ENCODE results near the gene RASSF8. TPM values are rescaled to one million over a fixed set of nuclear protein-coding genes. Genes with fewer than 3 reads are reported as not detected.

Gene RASSF8
- total RNA-seq, 1 donor from 2014 or later, result 39.5 TPM

DNA sequence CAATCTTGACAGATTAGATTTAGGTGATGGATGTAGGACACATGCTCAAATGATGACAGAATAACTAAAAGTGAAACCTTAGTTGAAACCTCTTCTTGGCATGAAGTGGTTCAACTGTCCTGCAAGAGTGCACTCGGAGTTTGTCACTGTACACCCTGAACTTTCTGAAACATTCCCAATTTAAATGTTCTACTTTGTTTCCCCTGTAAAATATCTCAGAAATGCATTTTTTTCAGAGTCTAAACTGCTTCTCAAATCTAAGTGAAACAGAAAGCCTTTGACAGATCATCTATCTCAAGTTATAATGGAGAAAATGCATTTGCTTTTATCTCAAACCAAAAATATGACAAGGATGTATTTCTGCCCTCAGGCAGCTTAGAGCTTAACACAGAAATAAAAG, 100.3 kb downstream of the RASSF8 start:
- Histone ChIP-seq H3K9ac (ENCODE audit: low read length) (no peak overlapping the region), H3K4me2 (ENCODE audit: low read length) (no peak overlapping the region), H3K27ac (ENCODE audit: low read depth, low read length) (no peak overlapping the region), H3K27me3 (ENCODE audit: insufficient read depth, low read length) (no peaks in the 10 kb centered on the region), H3K4me3 (ENCODE audit: insufficient read depth, low read depth, low read length) (no peak overlapping the region), H3K4me1 (ENCODE audit: insufficient read depth, low read length) (peaks cover 9% of the 10 kb centered on the region), H4K20me1 (ENCODE audit: insufficient read depth, low read length) (peaks cover 7% of the 10 kb centered on the region), H3K36me3 (ENCODE audit: insufficient read depth, low read length) (peaks cover 4% of the 10 kb centered on the region), H3K9me3 (ENCODE audit: insufficient read depth, low read depth, low read length) (no peaks in the 10 kb centered on the region), H3K79me2 (ENCODE audit: insufficient read depth, low read length) (peaks cover 18% of the 10 kb centered on the region), H2AFZ (ENCODE audit: low read depth, low read length) (no peak overlapping the region)
- Mint-ChIP-seq H3K9me3 (ENCODE audit: unreplicated experiment) (no peaks in the 10 kb centered on the region), H3K36me3 (ENCODE audit: low read depth, unreplicated experiment) (no peaks in the 10 kb centered on the region), H3K27me3 (ENCODE audit: low read depth, unreplicated experiment) (no peaks in the 10 kb centered on the region), H3K4me3 (ENCODE audit: unreplicated experiment) (no peak overlapping the region), H3K27ac (ENCODE audit: unreplicated experiment) (no peak overlapping the region), H3K4me1 (ENCODE audit: low read depth, unreplicated experiment) (peaks cover 17% of the 10 kb centered on the region)
- TF ChIP-seq, protein P1, sequence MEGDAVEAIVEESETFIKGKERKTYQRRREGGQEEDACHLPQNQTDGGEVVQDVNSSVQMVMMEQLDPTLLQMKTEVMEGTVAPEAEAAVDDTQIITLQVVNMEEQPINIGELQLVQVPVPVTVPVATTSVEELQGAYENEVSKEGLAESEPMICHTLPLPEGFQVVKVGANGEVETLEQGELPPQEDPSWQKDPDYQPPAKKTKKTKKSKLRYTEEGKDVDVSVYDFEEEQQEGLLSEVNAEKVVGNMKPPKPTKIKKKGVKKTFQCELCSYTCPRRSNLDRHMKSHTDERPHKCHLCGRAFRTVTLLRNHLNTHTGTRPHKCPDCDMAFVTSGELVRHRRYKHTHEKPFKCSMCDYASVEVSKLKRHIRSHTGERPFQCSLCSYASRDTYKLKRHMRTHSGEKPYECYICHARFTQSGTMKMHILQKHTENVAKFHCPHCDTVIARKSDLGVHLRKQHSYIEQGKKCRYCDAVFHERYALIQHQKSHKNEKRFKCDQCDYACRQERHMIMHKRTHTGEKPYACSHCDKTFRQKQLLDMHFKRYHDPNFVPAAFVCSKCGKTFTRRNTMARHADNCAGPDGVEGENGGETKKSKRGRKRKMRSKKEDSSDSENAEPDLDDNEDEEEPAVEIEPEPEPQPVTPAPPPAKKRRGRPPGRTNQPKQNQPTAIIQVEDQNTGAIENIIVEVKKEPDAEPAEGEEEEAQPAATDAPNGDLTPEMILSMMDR (IDR thresholded peaks at IDR 0.05; ENCODE audit: insufficient read depth, low read depth, low read length), result no peak
- TF ChIP-seq EZH2 (IDR thresholded peaks at IDR 0.05; ENCODE audit: insufficient read depth, low read length), result no peak
- FAIRE-seq (peak; percentile 20), DNase-seq (ENCODE audit: low read depth) (peak; percentile 55)

DNA sequence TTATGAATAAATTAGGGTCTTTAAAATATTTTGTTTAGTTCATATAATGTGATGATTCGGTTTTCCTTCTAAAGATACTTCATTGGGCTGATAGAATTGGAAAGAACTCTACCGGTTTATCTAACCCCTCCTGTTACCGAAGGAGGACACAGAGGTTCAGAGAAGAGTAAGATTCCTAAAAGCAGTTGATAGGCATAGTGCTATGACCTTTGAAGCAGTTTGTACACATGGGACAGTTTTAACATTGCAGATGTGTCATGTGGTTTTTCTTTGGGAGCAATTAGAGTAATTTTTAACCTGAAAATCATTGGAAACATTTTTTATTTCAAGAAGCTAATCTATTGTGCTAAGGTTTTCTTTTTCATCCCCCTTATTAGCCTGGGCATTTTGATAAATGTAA, 103.5 kb downstream of the RASSF8 start:
- Mint-ChIP-seq H3K9me3 (ENCODE audit: unreplicated experiment) (no peaks in the 10 kb centered on the region), H3K36me3 (ENCODE audit: low read depth, unreplicated experiment) (no peaks in the 10 kb centered on the region), H3K4me1 (ENCODE audit: low read depth, unreplicated experiment) (peaks cover 11% of the 10 kb centered on the region), H3K4me3 (ENCODE audit: unreplicated experiment) (no peak overlapping the region), H3K27ac (ENCODE audit: unreplicated experiment) (no peak overlapping the region), H3K27me3 (ENCODE audit: low read depth, unreplicated experiment) (no peaks in the 10 kb centered on the region)
- TF ChIP-seq, protein P1 (IDR thresholded peaks at IDR 0.05; ENCODE audit: insufficient read depth, low read depth, low read length), result no peak
- no peak for TF ChIP-seq EZH2 (IDR thresholded peaks at IDR 0.05; ENCODE audit: insufficient read depth, low read length)
- Histone ChIP-seq H3K27me3 (ENCODE audit: insufficient read depth, low read length) (no peaks in the 10 kb centered on the region), H3K36me3 (ENCODE audit: insufficient read depth, low read length) (no peaks in the 10 kb centered on the region), H3K9me3 (ENCODE audit: insufficient read depth, low read depth, low read length) (no peaks in the 10 kb centered on the region), H2AFZ (ENCODE audit: low read depth, low read length) (no peak overlapping the region), H3K9ac (ENCODE audit: low read length) (no peak overlapping the region), H3K4me1 (ENCODE audit: insufficient read depth, low read length) (peaks cover 4% of the 10 kb centered on the region), H3K4me2 (ENCODE audit: low read length) (no peak overlapping the region), H3K79me2 (ENCODE audit: insufficient read depth, low read length) (no peaks in the 10 kb centered on the region), H3K4me3 (ENCODE audit: insufficient read depth, low read depth, low read length) (no peak overlapping the region), H3K27ac (ENCODE audit: low read depth, low read length) (no peak overlapping the region), H4K20me1 (ENCODE audit: insufficient read depth, low read length) (no peaks in the 10 kb centered on the region)
- FAIRE-seq, result no peak
- DNase-seq (ENCODE audit: low read depth), result no peak

DNA sequence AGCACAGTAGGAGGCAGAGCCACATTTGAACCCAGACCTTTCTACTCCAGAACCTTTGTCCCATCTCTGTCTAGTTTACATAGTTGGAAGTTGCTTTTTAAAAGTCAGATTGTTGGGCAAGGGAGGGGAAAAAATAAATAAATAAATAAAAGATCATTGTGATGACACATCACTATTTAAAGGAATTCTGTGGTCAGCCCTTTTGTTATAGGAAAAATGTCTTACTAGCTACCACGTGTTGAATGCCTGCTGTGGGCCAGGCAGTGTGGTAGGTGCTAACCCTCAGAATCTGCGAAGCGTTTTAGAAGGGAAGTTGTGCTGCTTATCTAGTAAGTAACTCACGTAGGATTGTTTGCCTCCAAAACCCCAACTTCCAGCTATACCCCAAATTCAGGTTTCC, 104.1 kb downstream of the RASSF8 start:
- peaks cover 11% of the 10 kb centered on the region for H3K4me1 Mint-ChIP-seq (ENCODE audit: low read depth, unreplicated experiment)
- Histone ChIP-seq H3K27ac (ENCODE audit: low read depth, low read length) (no peak overlapping the region), H3K36me3 (ENCODE audit: insufficient read depth, low read length) (no peaks in the 10 kb centered on the region), H2AFZ (ENCODE audit: low read depth, low read length) (no peak overlapping the region), H3K27me3 (ENCODE audit: insufficient read depth, low read length) (no peaks in the 10 kb centered on the region), H3K9me3 (ENCODE audit: insufficient read depth, low read depth, low read length) (no peaks in the 10 kb centered on the region), H3K79me2 (ENCODE audit: insufficient read depth, low read length) (no peaks in the 10 kb centered on the region), H3K9ac (ENCODE audit: low read length) (no peak overlapping the region), H3K4me1 (ENCODE audit: insufficient read depth, low read length) (peaks cover 4% of the 10 kb centered on the region), H4K20me1 (ENCODE audit: insufficient read depth, low read length) (no peaks in the 10 kb centered on the region), H3K4me3 (ENCODE audit: insufficient read depth, low read depth, low read length) (no peak overlapping the region), H3K4me2 (ENCODE audit: low read length) (no peak overlapping the region)
- H3K27ac Mint-ChIP-seq (ENCODE audit: unreplicated experiment), result peak overlapping the region; percentile 58
- FAIRE-seq (peak; percentile 81), DNase-seq (ENCODE audit: low read depth) (peak; percentile 85)
- TF ChIP-seq, protein P1 (IDR thresholded peaks at IDR 0.05; ENCODE audit: insufficient read depth, low read depth, low read length), result no peak
- TF ChIP-seq EZH2 (IDR thresholded peaks at IDR 0.05; ENCODE audit: insufficient read depth, low read length), result no peak
- H3K27me3 Mint-ChIP-seq (ENCODE audit: low read depth, unreplicated experiment), result no peaks in the 10 kb centered on the region
- H3K9me3 Mint-ChIP-seq (ENCODE audit: unreplicated experiment), result no peaks in the 10 kb centered on the region
- H3K36me3 Mint-ChIP-seq (ENCODE audit: low read depth, unreplicated experiment), result no peaks in the 10 kb centered on the region
- no peak overlapping the region for H3K4me3 Mint-ChIP-seq (ENCODE audit: unreplicated experiment)
